Suppressor macrophage treated with lipopolysaccharide for 4 hours (primary cell): Measurements from ENCODE around the gene PHTF2.
"Not testable (repeated sequence)": the region's sequence is repeated elsewhere in the genome, so short reads cannot be mapped to it uniquely, and the experiment has no call there.

ENCODE experiments used
- DNase-seq: peaks from one replicate; pipeline ENCODE4 v3.0.0-alpha.2; 2020

The PHTF2 gene

DNA sequence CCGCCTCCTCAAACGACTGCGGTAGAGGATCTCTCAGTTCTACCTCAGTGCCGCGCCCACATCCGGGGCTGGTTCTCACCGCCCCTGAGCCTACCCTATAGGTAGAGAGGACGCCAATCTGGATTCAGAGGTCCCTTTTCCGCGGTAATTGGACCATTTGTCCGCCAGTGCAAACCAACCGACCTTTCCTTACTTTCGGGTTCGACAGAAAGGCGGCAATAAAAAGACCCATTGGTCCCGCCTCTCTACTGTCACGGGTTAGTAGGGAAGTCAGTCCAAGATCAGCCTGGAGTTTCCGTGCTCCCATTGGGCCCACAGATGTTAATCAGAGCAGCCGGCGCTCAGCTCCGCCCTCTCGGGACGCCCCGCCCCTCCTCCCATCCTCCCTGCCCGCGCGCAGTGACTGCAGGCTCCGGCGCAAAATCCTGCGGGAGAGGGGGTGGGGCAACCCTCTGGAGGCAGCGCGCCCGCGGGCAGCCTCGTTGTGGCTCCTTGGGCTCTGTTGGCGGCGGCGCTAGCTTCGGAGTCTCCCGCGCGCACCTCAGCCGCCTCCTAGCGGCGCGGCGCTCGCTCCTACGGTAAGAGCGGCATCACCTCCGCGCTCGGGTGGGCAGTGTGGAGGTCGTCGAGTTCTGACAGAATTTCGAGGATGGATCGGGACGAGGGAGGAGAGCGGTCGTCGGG, at the start of gene PHTF2, which contains the start of gene TMEM60:
PHTF2 (plus strand) TSS at position 380 of the 684 bp plus-strand sequence.
TMEM60 (minus strand) TSS at position 41 of the 684 bp plus-strand sequence. CDS start 4,061 bp downstream, outside the sequence.
- DNase-seq = peak; percentile 99

DNA sequence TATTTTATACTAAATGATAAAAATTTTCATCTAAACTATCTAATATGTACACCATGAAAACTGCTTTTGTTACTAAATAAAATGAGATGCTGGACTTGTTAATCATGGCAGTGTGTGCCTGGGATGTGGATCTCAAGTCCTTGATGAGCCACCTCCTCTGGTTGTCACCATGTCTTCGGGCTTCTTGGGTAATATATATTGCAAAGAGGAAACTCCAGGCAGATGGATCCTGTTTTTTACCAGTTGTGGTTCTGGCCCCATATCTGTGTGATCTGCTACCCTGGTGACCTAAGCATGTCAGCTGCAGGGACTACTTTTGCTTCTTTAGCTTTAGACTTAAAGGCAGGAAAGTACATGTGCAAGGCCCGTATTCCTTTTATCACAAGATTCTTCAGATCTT, 46.6 kb upstream of the PHTF2 start:
- DNase-seq = peak; percentile 86

DNA sequence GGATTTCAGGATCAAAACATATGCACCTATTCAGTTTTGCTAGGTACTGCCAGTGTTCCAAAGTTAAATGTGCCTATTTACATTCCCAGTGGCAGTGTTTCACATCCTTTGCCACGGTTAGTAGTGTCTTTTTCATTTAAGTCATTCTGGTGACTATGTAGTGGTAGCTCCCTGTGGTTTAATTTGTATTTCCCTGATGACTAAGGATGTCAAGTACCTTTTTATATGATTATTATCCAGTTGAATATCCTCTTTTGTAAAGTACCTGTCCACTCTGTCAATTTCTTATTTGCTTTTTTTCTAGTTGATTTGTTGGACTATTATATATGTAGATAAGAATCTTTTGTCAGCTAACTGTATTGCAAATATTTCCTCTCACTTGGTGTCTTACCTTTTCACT, 45.4 kb upstream of the PHTF2 start:
- no peak for DNase-seq

DNA sequence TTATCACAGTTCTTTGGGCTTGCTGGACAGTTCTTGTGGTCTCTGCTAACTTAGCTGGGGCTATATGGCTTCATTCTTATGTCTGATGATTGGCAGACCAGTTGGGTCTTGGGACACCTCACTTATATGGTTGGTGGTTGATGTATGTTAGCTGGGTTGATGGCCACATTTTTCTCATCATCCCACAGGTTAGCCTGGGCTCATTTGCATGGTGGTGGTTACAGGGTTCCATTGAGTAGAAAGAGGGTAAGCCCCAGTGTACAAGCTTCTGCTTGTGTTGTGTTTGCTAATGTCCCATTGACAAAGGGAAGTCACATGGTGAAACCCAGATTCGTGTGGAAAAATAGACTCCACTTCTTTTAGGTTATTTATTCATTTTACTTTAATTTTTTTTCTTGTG, 41.0 kb upstream of the PHTF2 start:
- DNase-seq = no peak

DNA sequence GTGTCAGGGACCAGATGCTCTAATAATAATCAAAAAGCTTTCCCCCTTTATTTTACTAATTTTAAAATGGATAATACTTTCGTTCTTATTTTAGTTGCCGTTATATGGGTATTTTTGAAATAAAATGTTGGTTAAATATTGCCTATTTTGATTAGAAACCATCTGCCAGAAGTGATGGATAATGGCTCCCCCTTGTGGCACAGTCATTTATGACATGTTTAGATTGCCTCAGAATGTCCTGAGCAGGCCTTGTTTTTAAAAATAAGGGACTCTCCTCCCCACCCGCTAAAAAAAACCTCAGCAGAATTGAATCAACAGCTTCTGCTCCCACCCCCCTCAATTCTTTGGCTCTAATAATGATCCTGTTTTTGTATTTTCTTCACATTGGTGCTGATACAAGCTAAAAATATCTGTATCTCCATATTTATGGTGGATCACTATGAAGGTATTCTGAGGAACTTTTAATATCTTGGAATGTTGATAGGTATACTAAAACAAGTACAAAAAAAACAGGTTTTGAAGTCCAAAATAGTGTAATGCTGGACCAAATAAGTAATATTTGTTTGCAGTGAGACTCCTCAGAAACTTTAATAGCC, 39.2 kb upstream of the PHTF2 start:
- DNase-seq = peak; percentile 84

DNA sequence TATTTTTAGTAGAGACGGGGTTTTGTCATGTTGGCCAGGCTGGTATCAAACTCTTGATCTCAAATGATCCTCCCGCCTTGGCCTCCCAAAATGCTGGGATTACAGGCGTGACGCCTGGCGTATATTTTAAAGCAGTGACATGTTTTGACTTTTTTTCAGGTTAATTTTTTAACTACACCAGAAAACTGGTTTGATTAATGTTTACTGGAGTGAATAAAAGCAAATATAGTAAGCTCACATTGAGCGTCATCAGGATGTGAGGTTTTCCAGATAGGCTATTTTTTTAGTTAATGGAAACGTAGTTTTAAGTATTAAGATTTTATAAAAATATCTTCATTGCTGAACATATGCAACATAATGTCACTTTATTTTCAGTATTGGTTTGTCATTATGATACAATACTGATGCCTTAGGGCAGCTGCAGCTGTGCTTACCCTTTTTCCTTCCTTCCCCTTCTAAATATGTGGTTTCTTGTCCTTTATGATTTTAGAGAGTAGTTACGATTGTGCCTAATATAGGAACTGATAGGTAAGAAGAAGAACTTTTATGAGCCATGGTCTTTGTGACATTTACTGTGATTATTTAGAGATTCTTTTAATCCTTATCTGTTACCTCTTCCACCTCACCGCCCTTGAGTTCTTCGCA, 37.6 kb upstream of the PHTF2 start:
- DNase-seq = no peak

DNA sequence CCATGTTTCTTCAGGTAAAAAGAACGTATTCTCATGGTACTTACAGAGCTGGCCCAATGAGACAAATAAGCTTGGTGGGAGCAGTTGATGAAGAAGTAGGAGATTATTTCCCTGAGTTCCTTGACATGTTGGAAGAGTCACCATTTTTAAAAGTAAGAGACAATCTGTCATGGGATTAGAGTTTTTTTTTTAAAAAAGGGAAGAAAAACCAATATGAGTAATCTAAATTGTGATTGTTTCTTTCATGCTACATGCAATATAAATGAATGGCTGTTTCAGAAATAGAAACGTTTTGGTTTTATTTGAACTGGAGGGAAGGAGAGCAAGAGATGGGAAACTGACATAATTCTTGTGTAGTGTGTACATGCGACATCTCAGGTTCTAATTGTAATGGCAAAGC, 33.1 kb upstream of the PHTF2 start:
- peak; percentile 54 for DNase-seq

DNA sequence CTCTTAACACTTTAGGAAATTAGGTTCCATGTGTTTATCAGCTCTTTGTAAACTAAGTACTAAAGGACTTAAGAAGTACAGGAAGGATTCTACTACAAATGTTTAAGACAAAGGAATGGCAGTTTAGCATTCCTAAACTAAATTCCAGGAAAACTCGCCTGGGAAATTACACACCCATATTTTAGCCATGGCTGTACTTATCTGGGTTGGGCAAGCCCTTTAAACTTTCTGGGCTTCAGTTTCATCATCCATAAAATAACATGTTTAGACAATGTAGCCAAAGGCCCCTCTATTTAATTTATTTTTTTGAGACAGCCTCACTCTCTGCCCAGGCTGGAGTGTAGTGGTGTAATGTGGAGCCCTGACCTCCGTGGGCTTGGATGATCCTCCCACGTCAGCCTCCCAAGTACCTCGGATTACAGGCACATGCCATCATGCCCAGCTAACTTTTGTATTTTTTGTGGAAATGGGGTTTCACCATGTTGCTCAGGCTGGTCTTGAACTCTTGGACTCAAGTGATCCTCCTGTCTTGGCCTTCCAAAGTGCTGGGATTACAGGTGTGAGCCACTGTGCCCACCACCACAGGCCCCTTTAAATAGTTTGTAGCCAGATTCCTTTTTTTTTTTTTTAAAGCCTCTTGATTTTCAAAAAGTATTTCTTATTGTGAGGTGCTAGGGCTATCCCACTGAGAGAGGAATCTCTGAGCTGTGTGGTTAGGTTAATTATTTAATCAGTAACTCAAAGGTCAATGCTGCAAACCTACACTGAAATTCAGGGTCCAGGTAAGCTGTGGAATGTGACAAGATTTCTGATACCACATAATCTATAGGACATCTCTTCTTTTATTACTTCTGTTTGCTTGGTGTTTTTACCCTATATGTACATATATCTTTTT, 32.4 kb upstream of the PHTF2 start:
- DNase-seq = no peak

DNA sequence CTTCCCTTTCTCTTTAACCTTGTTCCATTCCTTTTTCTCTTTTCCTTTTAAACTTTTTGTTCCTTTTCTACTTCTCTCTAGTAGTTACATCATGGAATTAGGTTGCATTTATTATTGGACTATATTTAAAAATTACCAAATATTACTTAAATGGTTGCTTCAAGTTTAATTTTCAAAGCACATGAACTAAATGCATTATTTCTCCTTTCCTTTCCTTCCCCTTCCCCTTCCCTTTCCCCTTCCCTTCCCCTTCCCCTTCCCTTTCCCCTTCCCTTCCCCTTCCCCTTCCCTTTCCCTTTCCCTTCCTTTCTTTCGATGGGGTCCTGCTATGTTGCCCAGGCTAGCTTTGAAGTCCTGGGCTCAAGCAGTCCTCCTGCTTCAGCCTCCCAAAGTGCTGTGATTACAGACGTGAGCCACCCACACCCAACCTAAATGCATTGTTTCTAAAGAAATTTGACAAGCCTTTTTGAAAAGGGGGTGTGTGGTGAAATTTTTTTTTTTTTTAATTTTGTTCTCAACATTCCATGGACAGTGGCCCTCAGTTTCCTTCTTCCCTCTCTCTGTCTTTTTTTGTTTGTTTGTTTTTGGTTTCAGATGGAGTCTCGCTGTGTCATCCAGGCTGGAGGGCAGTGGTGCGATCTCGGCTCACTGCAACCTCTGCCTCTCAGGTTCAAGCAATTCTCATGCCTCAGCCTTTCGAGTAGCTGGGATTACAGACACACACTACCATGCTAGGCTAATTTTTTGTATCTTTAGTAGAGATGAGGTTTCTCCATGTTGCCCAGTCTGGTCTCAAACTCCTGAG, 31.6 kb upstream of the PHTF2 start:
- DNase-seq = no peak

DNA sequence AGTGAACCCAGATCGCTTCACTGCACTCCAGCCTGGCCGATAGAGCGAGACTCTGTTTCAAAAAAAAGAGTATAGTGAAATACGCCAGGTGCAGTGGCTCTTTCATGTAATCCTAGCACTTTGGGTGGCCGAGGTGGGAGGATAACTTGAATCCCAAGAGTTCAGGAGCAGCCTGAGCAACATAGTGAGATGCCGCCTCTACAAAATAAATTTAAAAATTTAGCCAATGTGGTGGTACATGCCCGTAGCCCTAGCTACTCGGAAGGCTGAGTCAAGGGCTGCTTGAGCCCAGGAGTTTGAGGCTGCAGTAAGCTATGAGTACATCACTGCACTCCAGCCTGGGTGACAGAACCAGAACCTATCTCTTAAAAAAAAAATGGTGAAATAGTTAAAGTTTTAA, 28.3 kb upstream of the PHTF2 start:
- DNase-seq = no peak

DNA sequence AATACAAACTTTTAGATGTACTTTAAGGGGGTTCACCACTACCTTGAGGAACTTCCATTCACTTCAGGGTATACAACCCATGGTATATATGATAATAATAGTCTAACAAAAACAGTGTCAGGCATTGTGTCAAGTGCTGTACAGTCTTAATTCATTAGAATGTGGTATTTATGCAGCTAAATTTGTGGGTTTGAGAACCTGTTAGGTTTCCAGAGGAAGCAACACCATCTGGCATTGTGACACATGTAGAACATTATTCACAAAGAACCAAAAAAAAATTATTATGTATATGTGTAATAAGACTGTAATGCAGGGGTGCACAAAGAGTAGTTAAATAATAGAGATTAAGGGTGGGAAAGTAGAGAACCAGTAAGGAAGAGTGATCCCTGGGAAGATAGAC, 26.7 kb upstream of the PHTF2 start:
- no peak for DNase-seq

DNA sequence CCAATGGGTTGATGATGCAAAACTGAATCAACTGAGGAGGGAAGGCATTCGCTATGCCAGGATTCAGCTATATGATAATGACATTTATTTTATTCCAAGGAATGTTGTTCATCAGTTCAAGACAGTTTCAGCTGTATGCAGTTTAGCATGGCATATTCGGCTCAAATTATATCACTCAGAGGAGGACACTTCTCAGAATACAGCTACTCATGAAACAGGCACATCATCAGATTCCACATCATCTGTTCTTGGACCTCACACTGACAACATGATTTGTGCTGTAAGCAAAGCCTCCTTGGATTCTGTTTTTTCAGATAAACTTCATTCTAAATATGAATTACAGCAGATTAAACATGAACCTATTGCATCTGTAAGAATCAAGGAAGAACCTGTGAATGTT, 20.0 kb upstream of the PHTF2 start:
- DNase-seq = no peak

DNA sequence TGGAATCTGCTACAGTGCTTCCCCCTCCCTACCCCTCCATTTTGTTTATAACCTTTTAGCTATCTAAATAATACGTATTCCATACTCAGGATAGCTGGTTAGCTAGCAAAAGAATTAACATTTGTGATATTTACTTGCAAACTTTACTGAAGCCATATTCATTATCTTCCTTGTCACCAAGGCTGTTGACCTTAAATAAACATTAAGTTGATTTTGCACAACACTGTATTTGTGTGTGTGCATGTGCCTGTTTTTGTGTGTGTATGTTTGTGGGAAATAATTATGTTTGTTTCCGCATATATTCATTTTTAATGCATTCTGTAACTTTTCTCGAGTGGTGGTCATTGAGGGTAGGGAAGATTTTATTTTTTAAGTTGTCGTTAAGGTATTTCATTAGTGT, 16.2 kb upstream of the PHTF2 start:
- no peak for DNase-seq

DNA sequence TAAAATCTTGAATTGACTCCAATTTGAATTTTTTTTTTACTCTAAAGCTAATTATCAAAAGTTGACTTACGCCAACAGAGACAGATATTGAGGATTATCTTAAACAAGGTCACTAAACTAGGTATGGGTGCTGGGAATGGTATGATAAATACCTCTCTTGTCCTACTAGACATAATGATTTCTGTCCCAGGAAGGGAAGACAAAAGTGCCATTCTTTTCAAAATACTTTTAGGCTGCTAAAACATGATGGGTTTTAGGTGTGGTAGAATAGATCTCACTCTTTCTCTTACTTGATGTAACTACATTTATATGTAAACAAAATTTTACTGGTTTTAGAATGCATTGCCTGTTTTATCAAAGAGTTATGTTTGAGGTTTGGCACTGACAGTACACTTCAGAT, 15.5 kb upstream of the PHTF2 start:
- DNase-seq = no peak

DNA sequence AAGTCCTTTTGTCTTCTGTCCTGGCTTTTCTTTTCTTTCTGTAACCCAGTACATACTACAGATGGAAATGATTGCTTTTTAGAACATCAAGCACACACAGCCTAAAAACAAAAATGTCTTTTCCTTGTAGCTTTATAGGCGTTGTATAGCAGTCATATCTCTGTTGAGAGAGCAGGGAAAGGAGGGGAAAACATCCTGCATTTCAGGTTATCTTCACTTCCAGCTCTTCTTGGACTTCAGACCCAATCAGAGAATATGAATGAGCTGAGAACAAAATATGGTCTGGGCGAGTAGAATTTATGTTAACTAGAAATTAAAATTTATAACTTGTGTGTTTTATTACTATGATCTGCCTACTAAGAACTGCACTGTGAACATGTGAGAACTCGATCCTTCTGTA, 15.0 kb upstream of the PHTF2 start:
- no peak for DNase-seq

DNA sequence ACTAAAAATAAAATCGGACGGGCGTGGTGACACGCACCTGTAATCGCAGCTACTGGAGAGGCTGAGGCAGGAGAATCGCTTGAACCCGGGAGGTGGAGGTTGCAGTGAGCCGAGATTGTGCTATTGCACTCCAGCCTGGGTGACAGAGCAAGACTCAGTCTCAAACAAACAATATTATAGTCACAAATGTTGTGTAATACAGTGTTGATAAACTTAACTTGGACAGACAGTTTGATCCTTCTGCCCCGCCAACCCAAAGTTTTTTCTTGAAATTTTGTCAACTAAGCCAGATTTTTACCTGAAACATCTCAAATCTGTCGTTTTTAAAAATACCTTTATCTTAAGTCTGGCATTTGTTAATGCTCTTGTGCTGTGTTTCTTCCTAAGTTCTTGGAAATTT, 14.1 kb upstream of the PHTF2 start:
- not testable (repeated sequence) for DNase-seq

DNA sequence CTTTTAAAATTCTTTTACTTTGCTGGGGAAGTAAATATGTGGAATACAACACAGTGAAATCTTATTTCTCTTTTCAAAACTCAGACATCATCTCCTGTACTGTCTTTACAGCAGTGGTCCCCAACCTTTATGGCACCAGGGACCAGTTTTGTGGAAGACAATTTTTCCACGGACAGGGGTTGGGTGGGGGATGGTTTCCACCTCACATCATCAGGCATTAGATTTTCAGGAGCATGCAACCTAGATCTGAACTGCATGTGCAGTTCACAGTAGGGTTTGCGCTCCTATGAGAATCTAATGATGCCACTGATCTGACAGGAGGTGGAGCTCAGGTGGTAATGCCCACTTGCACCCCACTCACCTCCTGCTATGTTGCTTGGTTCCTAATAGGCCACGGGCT, 12.6 kb upstream of the PHTF2 start:
- no peak for DNase-seq

DNA sequence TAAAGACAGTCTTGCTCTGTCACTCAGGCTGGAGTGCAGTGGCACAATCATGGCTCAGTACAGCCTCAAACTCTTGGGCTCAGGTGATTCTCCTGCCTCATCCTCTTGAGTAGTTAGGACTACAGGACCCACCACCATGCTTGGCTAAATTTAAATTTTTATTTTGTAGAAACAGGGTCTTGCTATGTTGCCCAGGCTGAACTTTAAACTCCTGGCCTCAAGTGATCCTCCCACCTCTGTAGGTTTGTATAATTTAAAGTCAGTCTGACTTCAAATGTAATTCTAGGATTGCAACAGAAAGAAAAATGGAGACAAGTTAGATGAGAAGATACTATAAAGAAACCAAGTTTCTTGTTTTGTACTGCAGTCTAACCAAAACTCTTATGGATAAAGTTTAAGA, 11.8 kb upstream of the PHTF2 start:
- no peak for DNase-seq

DNA sequence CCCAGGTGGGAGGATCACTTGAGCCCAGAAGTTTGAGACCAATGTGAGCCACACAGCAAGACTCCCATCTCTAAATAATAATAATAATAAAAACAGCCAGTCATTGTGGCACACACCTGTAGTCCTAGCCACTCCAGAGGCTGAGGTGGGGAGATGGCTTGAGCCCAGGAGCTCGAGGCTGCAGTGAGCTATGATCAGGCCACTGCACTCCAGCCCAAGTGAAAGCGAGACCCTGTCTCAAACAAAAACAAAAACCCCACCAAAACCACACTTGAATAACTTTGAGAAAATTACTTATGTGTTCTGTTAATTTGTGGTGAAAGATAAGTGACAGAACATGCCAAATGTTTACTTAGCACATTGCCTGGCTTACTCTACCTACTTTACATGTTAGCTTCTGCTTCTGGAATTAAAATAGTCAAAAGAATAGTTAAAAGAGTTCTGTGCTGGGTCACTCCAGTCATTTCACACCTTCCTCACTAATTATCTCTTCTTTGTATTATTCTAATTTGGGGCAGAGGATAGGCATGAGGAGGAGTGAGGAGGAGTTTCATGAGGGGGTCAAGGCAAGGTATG, 10.2 kb upstream of the PHTF2 start:
- no peak for DNase-seq

DNA sequence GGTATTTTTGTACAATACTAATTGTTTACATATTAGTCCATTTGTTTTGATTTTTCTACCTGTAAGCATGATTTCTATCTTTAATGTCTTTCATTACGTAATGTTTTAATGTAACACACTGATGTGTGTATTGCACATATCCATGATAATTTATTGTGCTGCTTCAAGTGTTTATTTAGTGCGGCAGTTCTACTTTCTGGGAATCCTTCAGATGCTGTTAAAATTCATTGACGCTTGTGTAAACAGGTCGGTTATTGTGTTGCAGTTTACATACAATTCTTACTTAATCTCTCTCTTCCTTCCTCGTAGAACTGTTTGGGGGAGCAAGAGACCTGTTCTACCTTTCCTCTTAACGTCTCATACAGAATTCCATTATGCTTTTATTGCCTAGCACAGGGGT, 7.2 kb upstream of the PHTF2 start:
- DNase-seq = no peak

DNA sequence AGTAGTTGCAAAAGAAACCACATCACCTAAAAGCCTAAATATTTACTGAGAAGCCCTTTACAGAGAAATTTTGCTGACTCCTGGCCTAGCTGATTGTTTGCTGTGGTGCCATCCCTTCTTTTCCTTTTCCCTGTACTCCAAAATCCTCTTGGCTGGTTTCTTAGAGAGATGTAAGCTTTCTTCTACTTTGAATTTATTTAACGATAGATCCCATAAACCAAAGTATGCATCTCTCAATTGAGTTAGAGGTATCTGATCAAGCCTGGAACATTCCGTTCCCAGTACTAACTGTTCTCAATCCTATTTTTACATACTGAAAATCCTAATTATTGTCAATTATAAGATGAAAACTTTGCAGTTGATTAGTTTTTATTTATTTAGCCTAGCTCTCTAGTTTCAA, 6.6 kb upstream of the PHTF2 start:
- no peak for DNase-seq

DNA sequence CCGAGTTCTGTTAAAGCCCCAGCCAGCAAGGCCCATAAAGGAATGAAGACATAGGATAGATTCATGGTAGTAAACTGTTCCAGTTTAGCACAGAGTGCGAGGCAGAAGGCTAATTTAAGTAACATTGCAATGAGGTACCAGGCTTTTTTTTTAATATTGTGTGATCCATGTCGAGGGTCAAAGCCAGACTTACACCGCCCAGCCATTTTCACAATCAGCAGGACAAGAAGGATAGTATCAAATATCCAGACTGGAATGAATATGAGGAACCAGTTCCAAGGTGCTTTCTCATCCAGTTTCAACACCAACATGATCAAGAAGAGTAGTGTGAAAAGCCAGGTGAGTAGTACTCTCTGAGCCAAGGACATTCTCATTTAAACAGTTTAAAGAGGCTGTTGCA, 4.6 kb upstream of the PHTF2 start:
- no peak for DNase-seq
